ENCODE measurements around the gene STEAP4. TPM values are rescaled to one million over a fixed set of nuclear protein-coding genes. Genes with fewer than 3 reads are reported as not detected.

STEAP4 gene
- total and polyA plus RNA-seq, 7 donors: 5.2 to 31.7 (median 20.3) TPM

GRCh38 chr7:88253640-88254039, 53.1 kb downstream of the STEAP4 start:
- Histone ChIP-seq H3K36me3 (ENCODE audit: insufficient read depth in 1 of 2, low read depth in 1 of 2) (no peaks in the 10 kb centered on the region), H3K4me1 (no peaks in the 10 kb centered on the region), H3K9me3 (peaks cover 17% of the 10 kb centered on the region), H3K27me3 (ENCODE audit: insufficient read depth in 3 of 3, low read length in 2 of 3) (peaks cover 0 to 6% (median 0%) of the 10 kb centered on the region in 3 donors), H3K4me3 (no peak overlapping the region), H3K27ac (no peak overlapping the region)
- intact Hi-C loops (cut with DNase I): no loop called here
- DNase-seq (no peak), ATAC-seq (no peak)
- TF ChIP-seq CTCF (IDR thresholded peaks at IDR 0.05): no peak

GRCh38 chr7:88244258-88244657, 62.4 kb downstream of the STEAP4 start:
- DNase-seq (no peak), ATAC-seq (no peak)
- no peaks in the 10 kb centered on the region for H3K36me3 ChIP-seq (ENCODE audit: insufficient read depth in 1 of 2, low read depth in 1 of 2)
- H3K27ac ChIP-seq: no peak overlapping the region
- H3K4me1 ChIP-seq: no peaks in the 10 kb centered on the region
- no peak overlapping the region for H3K4me3 ChIP-seq
- no peaks in the 10 kb centered on the region for H3K9me3 ChIP-seq
- WGBS, 3 donors: 93 to 100% (median 96%) methylated on average over 1 of the region's 1 CpG
- intact Hi-C loops (cut with DNase I): loop anchor here in 1 of 2 donors (5.0 kb wide), 1 partner anchor 118 kb away; no protein-coding TSS in a partner anchor
- TF ChIP-seq CTCF (IDR thresholded peaks at IDR 0.05): no peak
- no peaks in the 10 kb centered on the region for H3K27me3 ChIP-seq (ENCODE audit: insufficient read depth in 3 of 3, low read length in 2 of 3)

GRCh38 chr7:88243345-88243909, 63.3 kb downstream of the STEAP4 start:
- Histone ChIP-seq H3K9me3 (no peaks in the 10 kb centered on the region), H3K27ac (no peak overlapping the region), H3K27me3 (ENCODE audit: insufficient read depth in 3 of 3, low read length in 2 of 3) (no peaks in the 10 kb centered on the region), H3K4me3 (no peak overlapping the region), H3K36me3 (ENCODE audit: insufficient read depth in 1 of 2, low read depth in 1 of 2) (no peaks in the 10 kb centered on the region), H3K4me1 (no peaks in the 10 kb centered on the region)
- peak in 3 of 4 donors; percentile 34 to 61 (median 42) for ATAC-seq
- WGBS, 3 donors: 22 to 26% (median 25%) methylated on average over 2 of the region's 2 CpGs
- intact Hi-C loops (cut with DNase I): loop anchor here in 1 of 2 donors (5.0 kb wide), 1 partner anchor 119 kb away; no protein-coding TSS in a partner anchor
- TF ChIP-seq CTCF (IDR thresholded peaks at IDR 0.05): peak; percentile 60
- DNase-seq: no peak

GRCh38 chr7:88239852-88240251, 66.8 kb downstream of the STEAP4 start:
- H3K9me3 ChIP-seq: no peaks in the 10 kb centered on the region
- no peak overlapping the region for H3K27ac ChIP-seq
- H3K27me3 ChIP-seq (ENCODE audit: insufficient read depth in 3 of 3, low read length in 2 of 3): no peaks in the 10 kb centered on the region
- no peaks in the 10 kb centered on the region for H3K4me1 ChIP-seq
- DNase-seq: no peak
- intact Hi-C loops (cut with DNase I): loop anchor here in 1 of 2 donors (5.0 kb wide), 1 partner anchor 122 kb away; no protein-coding TSS in a partner anchor
- no peaks in the 10 kb centered on the region for H3K36me3 ChIP-seq (ENCODE audit: insufficient read depth in 1 of 2, low read depth in 1 of 2)
- no peak for TF ChIP-seq CTCF (IDR thresholded peaks at IDR 0.05)
- 96% methylated on average over 1 of the region's 1 CpG for WGBS, 3 donors
- H3K4me3 ChIP-seq: no peak overlapping the region
- ATAC-seq: no peak

GRCh38 chr7:88233828-88234227, 72.9 kb downstream of the STEAP4 start:
- no peaks in the 10 kb centered on the region for H3K36me3 ChIP-seq (ENCODE audit: insufficient read depth in 1 of 2, low read depth in 1 of 2)
- TF ChIP-seq CTCF (IDR thresholded peaks at IDR 0.05): no peak
- H3K9me3 ChIP-seq: no peaks in the 10 kb centered on the region
- intact Hi-C loops (cut with DNase I): no loop called here
- H3K4me3 ChIP-seq: no peak overlapping the region
- H3K4me1 ChIP-seq: no peaks in the 10 kb centered on the region
- H3K27ac ChIP-seq: no peak overlapping the region
- DNase-seq (no peak), ATAC-seq (no peak)
- no peaks in the 10 kb centered on the region for H3K27me3 ChIP-seq (ENCODE audit: insufficient read depth in 3 of 3, low read length in 2 of 3)

Measured in psoas muscle (tissue), 8 donors.